NCI-H2081 (cell line): Measurements from ENCODE around the gene PRR5L.

Experiments used
- DNase-seq, 2 experiments: peaks; one replicate each; lab custom pipeline; 2025; lab: John Stamatoyannopoulos, UW

PRR5L gene

GRCh38 chr11:36376888-36377758 lies 81.0 kb downstream of the PRR5L start:
- peak; percentile 20 to 55 for DNase-seq

GRCh38 chr11:36377759-36378564 lies 81.9 kb downstream of the PRR5L start:
- no peak for DNase-seq

GRCh38 chr11:36379653-36380052 lies 83.6 kb downstream of the PRR5L start:
- DNase-seq, result no peak

- no peak for DNase-seq
Observed at GRCh38 chr11:36380296-36381014, 84.4 kb downstream of the PRR5L start.

GRCh38 chr11:36381015-36381360 lies 84.9 kb downstream of the PRR5L start:
- no peak for DNase-seq

GRCh38 chr11:36383195-36383594 lies 87.1 kb downstream of the PRR5L start:
- no peak for DNase-seq

GRCh38 chr11:36385121-36385970 lies 89.3 kb downstream of the PRR5L start:
- no peak for DNase-seq

GRCh38 chr11:36386411-36386810 lies 90.3 kb downstream of the PRR5L start:
- no peak for DNase-seq

GRCh38 chr11:36388071-36388470 lies 92.0 kb downstream of the PRR5L start:
- DNase-seq, result peak in 1 of 2 experiments; percentile 12

GRCh38 chr11:36388951-36389350 lies 92.9 kb downstream of the PRR5L start:
- DNase-seq, result no peak

- no peak for DNase-seq
Observed at GRCh38 chr11:36389811-36390210, 93.7 kb downstream of the PRR5L start.

GRCh38 chr11:36390963-36391471 lies 94.9 kb downstream of the PRR5L start:
- no peak for DNase-seq

- no peak for DNase-seq
Observed at GRCh38 chr11:36392196-36392595, 96.1 kb downstream of the PRR5L start.

GRCh38 chr11:36394056-36394455 lies 98.0 kb downstream of the PRR5L start:
- no peak for DNase-seq

GRCh38 chr11:36394926-36395325 lies 98.8 kb downstream of the PRR5L start:
- no peak for DNase-seq

- no peak for DNase-seq
Observed at GRCh38 chr11:36395978-36396736, 100.1 kb downstream of the PRR5L start.

- no peak for DNase-seq
Observed at GRCh38 chr11:36398231-36398953, 102.3 kb downstream of the PRR5L start.

- DNase-seq, result no peak
Observed at GRCh38 chr11:36399236-36399635, 103.1 kb downstream of the PRR5L start.

- DNase-seq, result no peak
Observed at GRCh38 chr11:36399745-36400144, 103.7 kb downstream of the PRR5L start.
